Brain microvascular endothelial cell (primary cell): Measurements from ENCODE around the gene THBD.

Source experiments
- DNase-seq: peaks from one replicate; pipeline ENCODE4 v3.0.0-alpha.2; 2020
- H3K27ac ChIP-seq: fragments of 250-450 bp; sonication (Bioruptor Pico); 2 replicates; pipeline ENCODE4 v1.5.1; 2020; ENCODE audit warnings: mild to moderate bottlenecking, moderate library complexity
- H3K27me3 ChIP-seq: fragments of 250-450 bp; sonication (Bioruptor Pico); replicated peaks from 2 replicates; pipeline ENCODE4 v1.5.1; 2020; ENCODE audit warnings: mild to moderate bottlenecking
- H3K36me3 ChIP-seq: fragments of 250-450 bp; sonication (Bioruptor Pico); replicated peaks from 2 replicates; pipeline ENCODE4 v1.5.1; 2020; ENCODE audit warnings: mild to moderate bottlenecking
- H3K4me3 ChIP-seq: 2 replicates; pipeline ENCODE4 v1.5.1; 2011; ENCODE audit warnings: low read depth, mild to moderate bottlenecking, control low read depth, low read length, moderate library complexity
- CTCF ChIP-seq: IDR thresholded peaks from 2 replicates; pipeline ENCODE4 v1.5.1; 2011; ENCODE audit warnings: low read depth, mild to moderate bottlenecking, moderate library complexity, low read length, control low read depth, inconsistent platforms; ENCODE audit errors: missing control alignments
- in situ Hi-C: cut with HindIII; loops from 2 replicates; pipeline ENCODE4 v1.10.0; 2017; ENCODE audit warnings: low sequenced_read_pairs, low pct_ligation_motif_present

THBD gene

GRCh38 chr20:23023621-23024177, 25.8 kb downstream of the THBD start:
- no peak overlapping the region for H3K4me3 ChIP-seq
- H3K27ac ChIP-seq, result no peak overlapping the region
- TF ChIP-seq CTCF, result peak; percentile 2
- no peaks in the 10 kb centered on the region for H3K27me3 ChIP-seq
- H3K36me3 ChIP-seq, result no peaks in the 10 kb centered on the region
- in situ Hi-C loops, result no loop called here
- DNase-seq, result no peak

- DNase-seq, result no peak
- no peak for TF ChIP-seq CTCF
- Histone ChIP-seq H3K36me3 (no peaks in the 10 kb centered on the region), H3K4me3 (no peak overlapping the region), H3K27me3 (no peaks in the 10 kb centered on the region), H3K27ac (no peak overlapping the region)
- in situ Hi-C loops, result no loop called here
These were observed 26.6 kb downstream of the THBD start for GRCh38 chr20:23022849-23023248.

- no peaks in the 10 kb centered on the region for H3K36me3 ChIP-seq
- DNase-seq, result no peak
- no peak for TF ChIP-seq CTCF
- no peak overlapping the region for H3K27ac ChIP-seq
- H3K4me3 ChIP-seq, result no peak overlapping the region
- H3K27me3 ChIP-seq, result no peaks in the 10 kb centered on the region
- in situ Hi-C loops, result no loop called here
These were observed 27.5 kb downstream of the THBD start for GRCh38 chr20:23021951-23022350.

- no peak for DNase-seq
- no peaks in the 10 kb centered on the region for H3K36me3 ChIP-seq
- TF ChIP-seq CTCF, result no peak
- H3K4me3 ChIP-seq, result no peak overlapping the region
- H3K27me3 ChIP-seq, result no peaks in the 10 kb centered on the region
- H3K27ac ChIP-seq, result no peak overlapping the region
- in situ Hi-C loops, result no loop called here
These were observed 27.9 kb downstream of the THBD start for GRCh38 chr20:23021541-23021940.

GRCh38 chr20:23020230-23021018, 29.0 kb downstream of the THBD start:
- in situ Hi-C loops, result no loop called here

More at GRCh38 chr20:23020230-23021018, 29.0 kb downstream of the THBD start:
- Histone ChIP-seq H3K27me3 (no peaks in the 10 kb centered on the region), H3K36me3 (no peaks in the 10 kb centered on the region), H3K27ac (no peak overlapping the region), H3K4me3 (no peak overlapping the region)
- no peak for DNase-seq
- no peak for TF ChIP-seq CTCF
